Thoracic aorta (tissue), 2 donors: ENCODE measurements around the gene RPS27L. TPM values are rescaled to one million over a fixed set of nuclear protein-coding genes. Genes with fewer than 3 reads are reported as not detected.
A peak's percentile ranks its signal among the peaks of the same experiment; 100 is the strongest.

Experiments
- ATAC-seq: fragments of 150-250 bp; one replicate; pipeline ENCODE4 v1.8.0; 2017; ENCODE audit warnings: low read depth; ENCODE audit not compliant: insufficient number of reproducible peaks, low FRiP score
- DNase-seq: peaks from one replicate; pipeline ENCODE4 v3.0.0-alpha.2; 2020; ENCODE audit warnings: low spot score
- H3K27ac ChIP-seq, 2 donors: fragments of 200-600 bp; sonication (generic); 1 replicate in 1 of 2; 2 replicates in 1 of 2; pipeline ENCODE4 v1.5.1; 2016; ENCODE audit warnings: mild to moderate bottlenecking in 2 of 2, moderate library complexity in 2 of 2
- H3K27me3 ChIP-seq: fragments of 200-600 bp; sonication (generic); replicated peaks from 2 replicates; pipeline ENCODE4 v1.6.0; 2016; ENCODE audit warnings: mild to moderate bottlenecking; ENCODE audit not compliant: insufficient read depth
- H3K36me3 ChIP-seq: fragments of 200-600 bp; sonication (generic); one replicate; pipeline ENCODE4 v1.5.1; 2016
- H3K4me1 ChIP-seq, 2 donors: fragments of 200-600 bp; sonication (generic); 1 replicate in 1 of 2; 2 replicates in 1 of 2; pipeline versions ENCODE4 v1.5.1 to v1.6.0; 2016; ENCODE audit warnings: low read depth in 2 of 2, mild to moderate bottlenecking in 1 of 2; ENCODE audit not compliant: control insufficient read depth in 1 of 2
- H3K4me3 ChIP-seq: fragments of 200-600 bp; sonication (generic); 2 replicates; pipeline ENCODE4 v1.5.1; 2016; ENCODE audit warnings: mild to moderate bottlenecking
- H3K9me3 ChIP-seq: fragments of 200-600 bp; sonication (generic); 2 replicates; pipeline ENCODE4 v1.5.1; 2016
- CTCF ChIP-seq: fragments of 200-600 bp; sonication (generic); IDR thresholded peaks from one replicate; pipeline ENCODE4 v1.5.1; 2019; ENCODE audit warnings: antibody characterized with exemption
- total RNA-seq, 2 donors: library from RNA; depleted of rRNA; stranded (reverse); fragments of >200 nt; gene quantifications; one replicate each; pipeline versions ENCODE4 v1.1.0 to v1.2.3, GENCODE V29; 2016

Gene RPS27L
- total RNA-seq, 2 donors from 2014 or later = 40.1 to 120 TPM

- H3K4me1 ChIP-seq = peaks cover 4% of the 10 kb centered on the region in 2 donors
- no peaks in the 10 kb centered on the region for H3K27me3 ChIP-seq
- ATAC-seq (no peak), DNase-seq (no peak)
- no peak overlapping the region for H3K27ac ChIP-seq
- no peak overlapping the region for H3K4me3 ChIP-seq
- no peaks in the 10 kb centered on the region for H3K9me3 ChIP-seq
- TF ChIP-seq CTCF = no peak
- no peaks in the 10 kb centered on the region for H3K36me3 ChIP-seq
Observed at GRCh38 chr15:63118854-63119253, 38.4 kb downstream of the RPS27L start.

- ATAC-seq (no peak), DNase-seq (no peak)
- no peak for TF ChIP-seq CTCF
- H3K4me1 ChIP-seq = peaks cover 4 to 12% of the 10 kb centered on the region in 2 donors
- H3K27me3 ChIP-seq = no peaks in the 10 kb centered on the region
- H3K27ac ChIP-seq = no peak overlapping the region
- H3K9me3 ChIP-seq = no peaks in the 10 kb centered on the region
- no peak overlapping the region for H3K4me3 ChIP-seq
- H3K36me3 ChIP-seq = no peaks in the 10 kb centered on the region
Observed at GRCh38 chr15:63114465-63114864, 42.8 kb downstream of the RPS27L start.

- no peaks in the 10 kb centered on the region for H3K36me3 ChIP-seq
- no peaks in the 10 kb centered on the region for H3K27me3 ChIP-seq
- H3K27ac ChIP-seq = no peak overlapping the region
- DNase-seq = no peak
- ATAC-seq = peak; percentile 40
- H3K4me1 ChIP-seq = peaks cover 5 to 20% of the 10 kb centered on the region in 2 donors
- no peak for TF ChIP-seq CTCF
- no peak overlapping the region for H3K4me3 ChIP-seq
- no peaks in the 10 kb centered on the region for H3K9me3 ChIP-seq
Observed at GRCh38 chr15:63112871-63113270, 44.4 kb downstream of the RPS27L start.

- H3K27ac ChIP-seq = no peak overlapping the region
- H3K36me3 ChIP-seq = no peaks in the 10 kb centered on the region
- ATAC-seq (no peak), DNase-seq (no peak)
- H3K27me3 ChIP-seq = no peaks in the 10 kb centered on the region
- peaks cover 10 to 27% of the 10 kb centered on the region in 2 donors for H3K4me1 ChIP-seq
- H3K9me3 ChIP-seq = no peaks in the 10 kb centered on the region
- TF ChIP-seq CTCF = no peak
- no peak overlapping the region for H3K4me3 ChIP-seq
Observed at GRCh38 chr15:63111481-63111880, 45.8 kb downstream of the RPS27L start.

DNA sequence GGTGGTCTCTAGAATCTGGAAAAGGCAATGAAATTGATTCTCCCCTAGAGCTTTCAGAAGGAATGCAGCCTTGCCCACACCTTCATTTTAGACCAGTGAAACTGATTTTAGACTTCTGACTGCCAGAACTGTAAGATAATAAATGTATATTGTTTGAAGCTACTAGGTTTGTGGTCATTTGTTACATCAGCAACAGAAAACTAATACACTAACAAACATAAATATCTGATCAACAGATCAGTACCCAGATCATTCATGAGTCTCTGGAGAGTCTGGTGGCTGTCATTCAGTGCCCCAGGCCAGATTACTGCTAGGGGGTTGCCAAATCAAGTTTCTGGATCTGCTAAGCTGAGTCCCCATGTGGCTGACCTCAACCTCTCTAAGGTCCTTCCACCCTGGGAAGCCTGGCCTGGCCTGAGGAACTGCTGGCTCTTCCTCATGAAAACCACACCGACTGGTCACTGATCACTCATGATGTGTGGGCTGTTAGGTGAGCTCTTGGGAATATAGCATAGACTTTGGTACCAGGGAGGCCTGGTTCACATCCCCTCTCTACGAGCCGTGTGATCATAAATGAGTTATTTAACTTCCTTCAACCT is 46.8 kb downstream of the RPS27L start:
- no peaks in the 10 kb centered on the region for H3K36me3 ChIP-seq
- no peak for DNase-seq
- H3K9me3 ChIP-seq = no peaks in the 10 kb centered on the region
- no peak overlapping the region for H3K4me3 ChIP-seq
- H3K27ac ChIP-seq = no peak overlapping the region
- no peak for TF ChIP-seq CTCF
- no peaks in the 10 kb centered on the region for H3K27me3 ChIP-seq
- peaks cover 10 to 27% of the 10 kb centered on the region in 2 donors for H3K4me1 ChIP-seq
- ATAC-seq = no peak
